ENCODE measurements around the gene SLC46A2. TPM values are rescaled to one million over a fixed set of nuclear protein-coding genes. Genes with fewer than 3 reads are reported as not detected.

Gene SLC46A2
- total RNA-seq, 1 experiment from 2014 or later, result not detected

GRCh38 chr9:112914524-112914923, 23.8 kb upstream of the SLC46A2 start:
- no peak overlapping the region for H3K4me2 ChIP-seq (ENCODE audit: low read length)
- no peaks in the 10 kb centered on the region for H3K27me3 ChIP-seq (ENCODE audit: insufficient read depth, low read length)
- ChIA-PET RAD21 (ENCODE audit: low non-redundant PET in 1 of 2, low total read pairs in 2 of 2, uncharacterized antibody in 2 of 2, unreplicated experiment in 2 of 2) (no interaction called here), POLR2A (interaction anchor here (0.6 kb wide), 1 partner anchor 71 kb away, joined by 3 read pairs; no protein-coding TSS in a partner anchor), CTCF (no interaction called here)
- no peaks in the 10 kb centered on the region; the same call in 1 of the 2 replicates for H3K9me2 ChIP-seq (ENCODE audit: insufficient read depth)
- BruUV-seq (replicated peaks), result no TSS peak
- H2AFZ ChIP-seq (ENCODE audit: low read depth, low read length, poor library complexity, severe bottlenecking), result no peak overlapping the region
- intact Hi-C loops (cut with micrococcal nuclease), result no loop called here
- H3K9me3 ChIP-seq (ENCODE audit: control insufficient read depth in 1 of 2, insufficient read depth in 1 of 2, low read depth in 1 of 2, low read length in 2 of 2), result no peaks in the 10 kb centered on the region
- ATAC-seq (no peak), DNase-seq (ENCODE audit: low read depth, low spot score) (no peak)
- TF ChIP-seq ZBTB33 (IDR thresholded peaks at IDR 0.05; ENCODE audit: extremely low read depth, insufficient replicate concordance, low read length) (no peak), ELF1 (IDR thresholded peaks at IDR 0.05; ENCODE audit: borderline replicate concordance, low read depth) (no peak), MAX (IDR thresholded peaks at IDR 0.05) (no peak), EZH2phosphoT487 (IDR thresholded peaks at IDR 0.05; ENCODE audit: borderline replicate concordance) (no peak), CEBPB (IDR thresholded peaks at IDR 0.05; ENCODE audit: low read depth) (no peak), POLR2A (IDR thresholded peaks at IDR 0.05; ENCODE audit: borderline replicate concordance, extremely low read depth, insufficient read depth, insufficient read length) (no peak), ZNF274 (IDR thresholded peaks at IDR 0.05; ENCODE audit: low read depth, low read length) (no peak), ATF3 (IDR thresholded peaks at IDR 0.05) (no peak), EZH2 (IDR thresholded peaks at IDR 0.05) (no peak), SRF (IDR thresholded peaks at IDR 0.05; ENCODE audit: low read depth) (no peak), CTCF (IDR thresholded peaks at IDR 0.05 in 2 of 3, conservative IDR thresholded peaks at IDR 0.05 in 1 of 3; ENCODE audit: borderline replicate concordance in 1 of 3, insufficient read depth in 1 of 3, low read depth in 2 of 3, low read length in 2 of 3) (no peak), CBX3 (IDR thresholded peaks at IDR 0.05; ENCODE audit: low read depth) (no peak), FOSL1 (IDR thresholded peaks at IDR 0.05; ENCODE audit: low read depth) (no peak), SIN3A (IDR thresholded peaks at IDR 0.05; ENCODE audit: low read depth) (no peak), JUND (IDR thresholded peaks at IDR 0.05) (no peak), EGR1 (IDR thresholded peaks at IDR 0.05; ENCODE audit: low read depth) (no peak), TCF7L2 (IDR thresholded peaks at IDR 0.05; ENCODE audit: borderline replicate concordance, extremely low read depth, insufficient read depth, insufficient read length) (no peak), RAD21 (IDR thresholded peaks at IDR 0.05; ENCODE audit: low read depth) (no peak), YY1 (IDR thresholded peaks at IDR 0.05; ENCODE audit: extremely low read depth, insufficient replicate concordance, low read depth, low read length) (no peak)
- H3K79me2 ChIP-seq (ENCODE audit: insufficient read depth, low read length), result no peaks in the 10 kb centered on the region
- no peak overlapping the region for H3K9ac ChIP-seq (ENCODE audit: low read length)
- peaks cover 0 to 16% of the 10 kb centered on the region in 2 experiments; a peak in 2 of 4 replicates for H3K4me1 ChIP-seq (ENCODE audit: control insufficient read depth in 1 of 2, insufficient read depth in 2 of 2, low read length in 2 of 2)
- H4K20me1 ChIP-seq (ENCODE audit: insufficient read depth), result no peaks in the 10 kb centered on the region
- H3K36me3 ChIP-seq (ENCODE audit: control insufficient read depth in 1 of 2, insufficient read depth in 2 of 2, low read length in 2 of 2), result no peaks in the 10 kb centered on the region
- H3K27ac ChIP-seq (ENCODE audit: low read depth, low read length), result no peak overlapping the region
- no peak overlapping the region for H3K4me3 ChIP-seq (replicated peaks in 1 of 2; ENCODE audit: low read depth in 1 of 2, low read length in 2 of 2)

All from HCT116 (cell line).